Skeletal muscle tissue (tissue), 4 donors: ENCODE measurements around the gene LZTS2. TPM values are rescaled to one million over a fixed set of nuclear protein-coding genes. Genes with fewer than 3 reads are reported as not detected.
"Not testable (repeated sequence)": the region's sequence is repeated elsewhere in the genome, so short reads cannot be mapped to it uniquely, and the experiment has no call there.

Source experiments
- H3K27ac ChIP-seq: one replicate; pipeline ENCODE4 v1.7.0; 2013; ENCODE audit warnings: mild to moderate bottlenecking, low read depth, low read length, inconsistent platforms
- H3K27me3 ChIP-seq, 3 donors: one replicate each; pipeline ENCODE4 v1.7.0; 2013; ENCODE audit warnings: low read length in 3 of 3; ENCODE audit not compliant: control insufficient read depth in 3 of 3, insufficient read depth in 3 of 3
- H3K36me3 ChIP-seq, 3 donors: one replicate each; pipeline ENCODE4 v1.7.0; 2013; ENCODE audit warnings: low read length in 3 of 3; ENCODE audit not compliant: control insufficient read depth in 3 of 3, insufficient read depth in 3 of 3
- H3K4me1 ChIP-seq, 3 donors: one replicate each; pipeline ENCODE4 v1.7.0; 2013; ENCODE audit warnings: low read length in 3 of 3, mild to moderate bottlenecking in 3 of 3; ENCODE audit not compliant: control insufficient read depth in 3 of 3, insufficient read depth in 3 of 3
- H3K4me3 ChIP-seq, 3 donors: one replicate each; pipeline ENCODE4 v1.7.0; 2013; ENCODE audit warnings: low read length in 3 of 3
- H3K9ac ChIP-seq, 3 donors: one replicate each; pipeline ENCODE4 v1.7.0; 2013; ENCODE audit warnings: low read length in 3 of 3, mild to moderate bottlenecking in 3 of 3, moderate library complexity in 2 of 3, low read depth in 1 of 3
- H3K9me3 ChIP-seq, 3 donors: one replicate each; pipeline ENCODE4 v1.7.0; 2013; ENCODE audit warnings: low read length in 3 of 3; ENCODE audit not compliant: control insufficient read depth in 3 of 3
- total RNA-seq: library from RNA; depleted of rRNA; stranded (reverse); fragments of >200 nt; gene quantifications from one replicate; pipeline ENCODE4 v1.2.3, GENCODE V29; 2014
- donor health status: Osteomylitis.

LZTS2 gene
- total RNA-seq, 1 donor from 2014 or later: 37.6 TPM

DNA sequence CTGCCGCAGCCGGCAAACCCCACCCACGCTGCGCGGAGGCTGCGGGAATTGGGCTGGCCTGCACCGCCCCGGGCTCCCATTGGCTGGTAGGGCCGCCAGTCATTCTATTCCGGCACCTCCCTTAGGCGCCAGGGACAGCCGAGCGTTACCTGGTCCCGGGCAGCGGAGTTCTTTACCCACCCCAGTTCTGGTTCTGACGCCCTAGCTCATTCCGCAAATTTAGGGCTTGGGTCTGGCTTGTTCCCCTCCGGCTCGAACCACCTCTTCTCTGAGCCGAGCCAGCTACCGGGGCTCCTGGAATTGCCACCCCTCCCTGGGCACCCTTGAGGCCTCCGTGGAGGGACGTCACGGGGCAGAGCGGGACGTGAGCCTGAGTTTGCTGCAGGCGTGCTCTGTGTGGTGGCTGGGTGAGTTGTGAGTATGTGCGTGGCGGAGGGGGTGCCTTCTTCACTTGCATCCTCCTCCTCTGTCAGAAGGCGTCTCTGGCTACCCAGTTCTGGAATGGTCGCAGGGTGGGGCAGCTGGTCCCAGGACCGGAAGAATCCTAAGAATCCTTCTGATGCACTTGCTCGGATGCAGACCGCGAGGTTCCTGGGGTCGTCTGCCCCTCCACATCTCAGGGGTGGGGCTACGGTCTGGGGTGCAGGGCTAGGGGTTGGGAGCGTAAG lies 31.7 kb downstream of the LZTS2 start, which contains the start of the genes PDZD7 and SFXN3:
PDZD7 (minus strand) TSS at position 2 of the 668 bp plus-strand sequence. CDS start 910 bp downstream, outside the sequence.
SFXN3 (plus strand) TSS at position 107 of the 668 bp plus-strand sequence. CDS start 3,461 bp downstream, outside the sequence.
- Histone ChIP-seq H3K9ac (peak within 1 kb of the TSS; percentile 63 to 87 (median 84)), H3K36me3 (peaks cover 15 to 16% (median 16%) of the 10 kb centered on the region in 3 donors), H3K4me1 (peaks cover 23 to 32% (median 29%) of the 10 kb centered on the region in 3 donors), H3K27ac (peak within 1 kb of the TSS; percentile 91), H3K9me3 (no peaks in the 10 kb centered on the region), H3K27me3 (no peaks in the 10 kb centered on the region), H3K4me3 (peak within 1 kb of the TSS; percentile 88 to 89 (median 88))

DNA sequence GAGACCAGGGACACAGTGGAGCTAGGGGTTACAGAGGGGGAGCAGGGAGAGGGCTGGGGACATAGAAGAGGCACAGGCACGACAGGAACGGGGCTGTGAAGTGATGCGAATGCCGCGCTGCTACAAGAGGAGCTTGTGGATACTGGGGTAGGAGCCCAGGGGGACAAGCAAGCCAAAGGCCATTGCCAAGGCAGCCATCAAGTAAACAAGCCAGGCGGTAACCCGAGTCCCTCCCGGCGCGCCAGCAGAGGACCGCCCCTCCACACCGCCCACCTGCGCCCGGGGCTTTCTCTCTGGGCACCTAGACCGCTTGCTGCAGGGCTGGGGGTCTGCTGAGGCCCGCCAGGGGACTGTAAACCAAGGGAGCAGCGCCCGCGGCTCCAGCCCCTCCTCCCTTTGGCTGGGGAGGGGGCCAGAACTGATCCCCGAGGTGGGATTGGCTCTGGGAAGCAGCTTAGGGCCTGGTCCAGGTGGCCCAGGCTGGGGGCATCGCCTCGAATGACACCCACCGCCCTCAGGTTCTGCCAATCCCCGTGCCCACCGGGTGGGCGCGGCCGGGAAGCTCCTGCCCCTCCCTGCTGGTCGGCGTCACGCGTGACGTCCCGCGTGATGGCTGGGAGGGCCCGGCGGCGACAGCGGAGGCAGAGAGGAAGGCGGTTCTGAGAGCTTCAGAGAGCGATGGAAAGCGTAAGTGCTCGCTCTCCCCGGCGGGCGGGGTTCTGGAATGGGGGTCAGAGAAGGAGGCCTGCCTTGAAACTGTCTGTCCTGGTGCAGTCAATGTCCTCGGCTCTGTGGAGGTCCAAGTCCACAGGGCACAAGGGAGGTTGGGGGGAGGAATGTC lies 32.4 kb downstream of the LZTS2 start:
- Histone ChIP-seq H3K4me1 (peaks cover 23 to 32% (median 29%) of the 10 kb centered on the region in 3 donors), H3K27me3 (no peaks in the 10 kb centered on the region), H3K9ac (peak overlapping the region; percentile 63 to 87 (median 84)), H3K27ac (peak overlapping the region; percentile 91), H3K9me3 (no peaks in the 10 kb centered on the region), H3K4me3 (peak overlapping the region; percentile 88 to 89 (median 88)), H3K36me3 (peaks cover 22 to 23% (median 22%) of the 10 kb centered on the region in 3 donors)

DNA sequence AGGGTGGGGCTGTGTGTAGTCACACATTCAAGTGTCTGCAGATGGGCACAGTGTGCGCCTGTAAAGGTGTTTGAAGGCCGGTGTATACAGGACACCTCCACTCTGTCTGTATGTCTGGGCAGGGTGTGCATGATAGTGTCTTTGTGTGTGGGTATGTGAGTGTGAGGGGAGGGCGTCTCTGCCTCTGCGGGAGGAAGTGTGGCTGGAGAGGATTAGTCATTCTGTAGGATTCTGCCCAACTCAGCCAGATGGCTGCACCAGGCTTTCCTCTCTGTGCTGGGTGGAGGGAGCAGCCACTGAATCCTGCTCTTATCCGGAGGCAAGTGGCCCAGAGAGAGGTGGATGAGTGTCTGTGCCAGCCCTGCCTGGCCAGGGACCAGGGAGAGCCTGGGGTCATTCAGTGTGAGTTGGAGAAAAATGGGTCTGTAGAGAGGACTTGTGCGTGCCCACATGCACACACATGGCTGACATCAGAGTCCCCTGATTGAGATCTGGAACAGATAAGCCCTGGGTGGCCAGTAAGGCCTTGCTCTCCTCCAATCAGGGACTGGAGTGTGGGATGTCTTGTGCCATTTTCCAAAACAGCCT lies 33.1 kb downstream of the LZTS2 start:
- Histone ChIP-seq H3K9me3 (no peaks in the 10 kb centered on the region), H3K27ac (peak overlapping the region; percentile 91), H3K4me3 (peak overlapping the region; percentile 88 to 89 (median 88)), H3K9ac (peak overlapping the region; percentile 63 to 87 (median 84)), H3K36me3 (peaks cover 27 to 30% (median 30%) of the 10 kb centered on the region in 3 donors), H3K27me3 (no peaks in the 10 kb centered on the region), H3K4me1 (peaks cover 23 to 32% (median 29%) of the 10 kb centered on the region in 3 donors)

DNA sequence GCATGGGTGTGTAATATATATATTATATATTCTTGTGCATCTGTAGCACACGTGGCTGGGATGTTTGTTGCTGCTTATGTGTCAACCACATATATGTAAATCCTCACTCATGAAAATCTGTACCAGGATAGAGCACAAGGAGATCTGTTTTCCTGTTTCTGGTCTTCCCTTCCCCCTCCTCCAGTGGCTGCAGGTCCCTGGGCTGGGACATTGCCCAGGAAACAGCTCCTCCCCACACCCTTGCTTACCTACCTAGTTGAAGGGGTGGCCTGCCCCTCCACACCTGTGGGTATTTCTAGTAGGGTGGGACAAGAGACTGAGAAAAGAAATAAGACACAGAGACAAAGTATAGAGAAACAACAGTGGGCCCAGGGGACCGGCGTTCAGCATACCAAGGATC lies 33.7 kb downstream of the LZTS2 start:
- no peak overlapping the region for H3K27ac ChIP-seq
- H3K4me3 ChIP-seq: peak overlapping the region in 1 of 3 donors; percentile 88
- peaks cover 30 to 35% (median 32%) of the 10 kb centered on the region in 3 donors for H3K36me3 ChIP-seq
- no peaks in the 10 kb centered on the region for H3K9me3 ChIP-seq
- peak overlapping the region in 1 of 3 donors; percentile 45 for H3K9ac ChIP-seq
- H3K4me1 ChIP-seq: peaks cover 23 to 32% (median 29%) of the 10 kb centered on the region in 3 donors
- H3K27me3 ChIP-seq: no peaks in the 10 kb centered on the region

DNA sequence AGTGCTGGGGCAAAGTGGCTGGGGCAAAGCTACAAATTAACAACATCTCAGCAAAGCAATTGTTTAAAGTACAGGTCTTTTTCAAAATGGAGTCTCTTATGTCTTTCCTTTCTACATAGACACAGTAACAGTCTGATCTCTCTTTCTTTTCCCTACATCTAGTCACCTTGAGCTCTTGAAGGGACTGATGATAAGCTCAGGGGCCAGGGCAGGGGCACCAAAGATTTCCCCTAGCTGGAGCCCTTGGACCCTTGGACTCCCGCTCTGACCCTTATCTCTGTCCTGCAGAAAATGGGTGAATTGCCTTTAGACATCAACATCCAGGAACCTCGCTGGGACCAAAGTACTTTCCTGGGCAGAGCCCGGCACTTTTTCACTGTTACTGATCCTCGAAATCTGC lies 34.8 kb downstream of the LZTS2 start:
- H3K27me3 ChIP-seq, H3K9ac ChIP-seq, H3K9me3 ChIP-seq, H3K27ac ChIP-seq, H3K4me3 ChIP-seq: not testable (repeated sequence)
- Histone ChIP-seq H3K4me1 (peaks cover 23 to 32% (median 29%) of the 10 kb centered on the region in 3 donors), H3K36me3 (peaks cover 30 to 41% (median 32%) of the 10 kb centered on the region in 3 donors)

DNA sequence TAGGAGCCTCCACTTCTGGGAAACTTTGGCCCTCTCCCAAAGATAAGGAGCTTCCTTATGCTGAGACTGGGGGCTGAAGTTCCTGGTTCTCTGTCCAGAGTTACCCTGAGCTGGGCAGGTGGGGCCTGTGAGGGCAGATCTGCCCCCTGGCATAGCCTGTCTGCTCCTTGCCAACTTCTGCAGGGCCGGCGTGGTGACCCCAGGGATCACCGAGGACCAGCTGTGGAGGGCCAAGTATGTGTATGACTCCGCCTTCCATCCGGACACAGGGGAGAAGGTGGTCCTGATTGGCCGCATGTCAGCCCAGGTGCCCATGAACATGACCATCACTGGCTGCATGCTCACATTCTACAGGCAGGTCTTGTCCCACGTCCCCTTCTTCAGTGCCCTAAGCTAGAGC lies 35.7 kb downstream of the LZTS2 start:
- Histone ChIP-seq H3K4me1 (peaks cover 19 to 29% (median 26%) of the 10 kb centered on the region in 3 donors), H3K36me3 (peaks cover 32 to 49% (median 33%) of the 10 kb centered on the region in 3 donors), H3K9ac (no peak overlapping the region)

DNA sequence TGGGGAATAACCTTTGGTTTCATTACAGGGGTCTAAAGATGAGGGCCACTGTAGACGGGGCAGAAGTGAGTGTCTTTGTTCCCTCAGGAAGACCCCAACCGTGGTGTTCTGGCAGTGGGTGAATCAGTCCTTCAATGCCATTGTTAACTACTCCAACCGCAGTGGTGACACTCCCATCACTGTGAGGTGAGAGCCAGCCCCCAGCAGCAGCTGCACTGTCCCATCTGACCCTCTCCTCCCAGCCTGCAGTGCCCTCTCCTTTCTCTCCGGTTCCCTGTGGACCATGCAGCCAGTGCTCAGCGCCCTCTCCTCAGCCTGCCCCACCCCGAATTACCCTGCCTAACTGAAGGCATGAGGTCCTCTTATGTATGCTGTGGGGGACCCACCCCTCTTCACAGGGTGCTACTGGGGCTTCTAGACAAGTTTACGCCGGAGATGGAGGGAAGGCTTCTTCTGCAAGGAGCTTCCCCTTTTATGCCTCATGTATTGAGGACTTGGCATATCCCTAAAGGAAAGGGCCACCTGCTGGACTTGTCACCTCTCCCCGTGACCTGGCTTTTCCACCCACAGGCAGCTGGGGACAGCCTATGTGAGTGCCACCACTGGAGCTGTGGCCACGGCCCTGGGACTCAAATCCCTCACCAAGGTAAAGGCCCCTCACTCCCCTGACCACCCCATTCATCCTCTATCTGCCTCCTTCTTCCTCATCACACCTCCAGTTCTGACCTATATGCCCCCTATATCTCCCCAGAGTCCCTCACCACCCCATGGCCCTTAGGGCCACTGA lies 36.5 kb downstream of the LZTS2 start:
- Histone ChIP-seq H3K4me3 (no peak overlapping the region), H3K27ac (no peak overlapping the region), H3K27me3 (no peaks in the 10 kb centered on the region), H3K4me1 (peaks cover 16 to 23% (median 23%) of the 10 kb centered on the region in 3 donors), H3K9me3 (no peaks in the 10 kb centered on the region), H3K36me3 (peaks cover 32 to 49% (median 33%) of the 10 kb centered on the region in 3 donors), H3K9ac (no peak overlapping the region)

More for the DNA sequence above, 35.7 kb downstream of the LZTS2 start:
- Histone ChIP-seq H3K27ac (no peak overlapping the region), H3K27me3 (no peaks in the 10 kb centered on the region), H3K4me3 (no peak overlapping the region), H3K9me3 (no peaks in the 10 kb centered on the region)

DNA sequence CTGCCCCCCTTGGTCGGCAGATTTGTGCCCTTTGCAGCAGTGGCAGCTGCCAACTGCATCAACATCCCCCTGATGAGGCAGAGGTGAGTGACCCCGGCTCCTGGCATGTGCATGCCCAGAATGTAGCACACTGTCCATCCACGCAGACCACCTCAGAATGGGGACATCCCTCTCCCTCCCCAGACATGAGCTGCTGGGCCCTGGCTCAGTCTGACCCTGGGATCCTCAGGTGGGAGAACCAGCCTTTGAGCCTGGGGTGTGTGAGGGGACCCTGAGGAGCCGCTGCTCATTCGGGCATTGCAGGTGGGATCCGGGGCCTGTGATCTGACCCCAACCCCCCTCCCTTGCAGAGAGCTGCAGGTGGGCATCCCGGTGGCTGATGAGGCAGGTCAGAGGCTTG lies 37.1 kb downstream of the LZTS2 start:
- peaks cover 32 to 49% (median 33%) of the 10 kb centered on the region in 3 donors for H3K36me3 ChIP-seq
- H3K4me1 ChIP-seq: peaks cover 11 to 20% (median 17%) of the 10 kb centered on the region in 3 donors
- H3K4me3 ChIP-seq: no peak overlapping the region
- no peak overlapping the region for H3K27ac ChIP-seq
- H3K9ac ChIP-seq: no peak overlapping the region
- H3K27me3 ChIP-seq: no peaks in the 10 kb centered on the region
- no peaks in the 10 kb centered on the region for H3K9me3 ChIP-seq

DNA sequence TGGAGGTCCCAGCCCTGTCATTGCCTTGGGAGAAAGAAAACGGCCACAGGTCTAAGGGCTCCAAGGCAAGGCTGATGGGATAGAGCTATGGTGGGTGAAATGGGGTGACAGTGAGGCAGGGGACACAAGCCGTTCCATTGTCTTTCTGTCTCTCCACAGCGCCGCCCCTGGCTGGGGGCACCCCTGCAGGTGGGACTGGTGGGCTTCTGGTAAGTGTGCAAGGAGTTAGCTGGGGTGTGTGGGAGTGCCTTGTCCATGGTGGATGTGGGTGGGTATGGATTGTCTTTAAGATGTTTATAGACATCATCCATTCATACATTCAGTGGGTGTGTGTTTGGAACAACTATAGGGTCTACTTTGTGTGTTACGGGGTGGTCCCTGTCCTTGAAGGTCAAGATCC lies 38.9 kb downstream of the LZTS2 start:
- Histone ChIP-seq H3K9me3 (no peaks in the 10 kb centered on the region), H3K4me3 (no peak overlapping the region), H3K9ac (no peak overlapping the region), H3K27me3 (no peaks in the 10 kb centered on the region), H3K36me3 (peaks cover 32 to 49% (median 33%) of the 10 kb centered on the region in 3 donors), H3K27ac (no peak overlapping the region), H3K4me1 (peaks cover 13 to 17% (median 15%) of the 10 kb centered on the region in 3 donors)
